HG03565 (cell line): ENCODE data around the gene EQTN.

Source experiments
- ATAC-seq: cut with Tn5 transposase; IDR thresholded peaks from one replicate; pipeline ENCODE4 v1.9.1; 2021; ENCODE audit warnings: mild to moderate bottlenecking, moderate library complexity; ENCODE audit not compliant: unreplicated experiment

EQTN gene

GRCh38 chr9:27297050-27297449 is at the start of gene EQTN:
Gene EQTN (minus strand): TSS chr9:27297150. CDS start chr9:27297055, 95 bp downstream.
- ATAC-seq: no peak

- no peak for ATAC-seq
Measured at GRCh38 chr9:27344776-27345175, 47.8 kb upstream of the EQTN start.

GRCh38 chr9:27341545-27342294 is 44.8 kb upstream of the EQTN start:
- ATAC-seq: no peak

- ATAC-seq: no peak
Measured at GRCh38 chr9:27340961-27341511, 44.1 kb upstream of the EQTN start.

GRCh38 chr9:27340285-27340674 is 43.3 kb upstream of the EQTN start:
- ATAC-seq: no peak

- no peak for ATAC-seq
Measured at GRCh38 chr9:27339661-27340284, 42.8 kb upstream of the EQTN start.

GRCh38 chr9:27338527-27338903 is 41.6 kb upstream of the EQTN start:
- no peak for ATAC-seq

- ATAC-seq: no peak
Measured at GRCh38 chr9:27337833-27338526, 41.0 kb upstream of the EQTN start.

GRCh38 chr9:27337236-27337635 is 40.3 kb upstream of the EQTN start:
- ATAC-seq: no peak

- no peak for ATAC-seq
Measured at GRCh38 chr9:27336829-27337228, 39.9 kb upstream of the EQTN start.

GRCh38 chr9:27336126-27336525 is 39.2 kb upstream of the EQTN start:
- no peak for ATAC-seq

- ATAC-seq: no peak
Measured at GRCh38 chr9:27335075-27335474, 38.1 kb upstream of the EQTN start.

GRCh38 chr9:27333241-27334052 is 36.5 kb upstream of the EQTN start:
- peak; percentile 74 for ATAC-seq

GRCh38 chr9:27331393-27331792 is 34.4 kb upstream of the EQTN start:
- ATAC-seq: no peak

GRCh38 chr9:27329291-27329690 is 32.3 kb upstream of the EQTN start:
- ATAC-seq: no peak

GRCh38 chr9:27328483-27328882 is 31.5 kb upstream of the EQTN start:
- no peak for ATAC-seq

- no peak for ATAC-seq
Measured at GRCh38 chr9:27311184-27311583, 14.2 kb upstream of the EQTN start.

GRCh38 chr9:27310582-27310981 is 13.6 kb upstream of the EQTN start:
- ATAC-seq: no peak

GRCh38 chr9:27308691-27309390 is 11.9 kb upstream of the EQTN start:
- ATAC-seq: no peak

GRCh38 chr9:27304521-27304920 is 7.6 kb upstream of the EQTN start:
- no peak for ATAC-seq
